Aorta (tissue), 5 donors: ENCODE results near the gene RBAK. TPM values are rescaled to one million over a fixed set of nuclear protein-coding genes. Genes with fewer than 3 reads are reported as not detected.
A peak's percentile ranks its signal among the peaks of the same experiment; 100 is the strongest.
"Not testable (repeated sequence)": the region's sequence is repeated elsewhere in the genome, so short reads cannot be mapped to it uniquely, and the experiment has no call there.

Source experiments
- ATAC-seq: fragments of 200-7000 bp; cut with Tn5 transposase; one replicate; pipeline ENCODE4 v1.9.1; 2022; ENCODE audit warnings: moderate library complexity; ENCODE audit not compliant: low FRiP score
- DNase-seq, 2 donors: peaks; one replicate each; pipeline ENCODE4 v3.0.0-alpha.2; 2020
- H3K27ac ChIP-seq, 2 donors: one replicate each; pipeline ENCODE4 v1.5.1; 2013; ENCODE audit warnings: low read length in 2 of 2, mild to moderate bottlenecking in 2 of 2, moderate library complexity in 2 of 2, control low read depth in 1 of 2, inconsistent platforms in 1 of 2, low read depth in 1 of 2
- H3K27me3 ChIP-seq, 2 donors: one replicate each; pipeline ENCODE4 v1.6.1; 2013; ENCODE audit warnings: control low read depth in 1 of 2, low read length in 1 of 2, mild to moderate bottlenecking in 1 of 2, moderate library complexity in 1 of 2; ENCODE audit not compliant: insufficient read depth in 2 of 2, control insufficient read depth in 1 of 2
- H3K36me3 ChIP-seq, 2 donors: one replicate each; pipeline ENCODE4 v1.6.1; 2013; ENCODE audit warnings: control low read depth in 1 of 2, low read length in 1 of 2, mild to moderate bottlenecking in 1 of 2; ENCODE audit not compliant: insufficient read depth in 2 of 2, control insufficient read depth in 1 of 2
- H3K4me1 ChIP-seq, 2 donors: one replicate each; pipeline ENCODE4 v1.6.1; 2013; ENCODE audit warnings: low read length in 2 of 2, control low read depth in 1 of 2, mild to moderate bottlenecking in 1 of 2, moderate library complexity in 1 of 2; ENCODE audit not compliant: insufficient read depth in 2 of 2, control insufficient read depth in 1 of 2
- H3K4me3 ChIP-seq, 2 donors: one replicate each; pipeline ENCODE4 v1.5.1; 2013; ENCODE audit warnings: low read length in 2 of 2, control low read depth in 1 of 2, mild to moderate bottlenecking in 1 of 2
- H3K9me3 ChIP-seq: one replicate; pipeline ENCODE4 v1.6.1; 2013; ENCODE audit warnings: mild to moderate bottlenecking, low read length; ENCODE audit not compliant: control insufficient read depth
- WGBS, 2 donors: extraction: QIAGEN DNeasy Blood & Tissue Kit; methylation state at CpG; one replicate each; pipeline ENCODE4 v1.1.7; 2013; 5-methylcytosine and 5-hydroxymethylcytosine counted together
- intact Hi-C, 2 donors: fragments of 100-400 bp; cut with DNase I; formaldehyde crosslinking; loops; one replicate each; pipeline versions ENCODE4 v1.14.2 to v1.15.0; 2022
- polyA plus RNA-seq, 2 donors: library from polyadenylated mRNA; stranded (reverse); fragments of 200-250 nt; gene quantifications; one replicate each; pipeline ENCODE4 v1.2.3, GENCODE V29; 2013
- total RNA-seq, 2 donors: library from RNA; stranded (reverse); fragmentation: NEBNext Ultra II Directional; extraction: Animal tissue kit (Norgen Biotek cat#: 25700); gene quantifications; one replicate each; pipeline ENCODE4 v1.2.1, GENCODE V29; 2021
- donor health status: healthy with polysubstance abuse.
- donor health status: Bipolar disorder and iron deficiency.
- donor health status: DM: no; HTN: no; CAD: no.
- donor health status: DM: no; HTN: no; CAD: no.
- donor health status: DM: yes; HTN: yes; CAD: no.

RBAK gene
- total and polyA plus RNA-seq, 4 donors = 1.3 to 12.1 (median 8.0) TPM

- H3K4me3 ChIP-seq, H3K27me3 ChIP-seq, ATAC-seq, H3K27ac ChIP-seq, H3K4me1 ChIP-seq, H3K36me3 ChIP-seq, H3K9me3 ChIP-seq: not testable (repeated sequence)
- intact Hi-C loops = loop anchor here in 1 of 2 donors (5.0 kb wide), 1 partner anchor 116 kb away; no protein-coding TSS in a partner anchor
- WGBS, 2 donors = 60 to 64% methylated on average over 11 to 12 of the region's 12 CpGs
- peak in 1 of 2 donors; percentile 22 for DNase-seq
Measured at GRCh38 chr7:5088228-5088833, 42.7 kb downstream of the RBAK start.

GRCh38 chr7:5088906-5089305 lies 43.2 kb downstream of the RBAK start:
- DNase-seq = peak in 1 of 2 donors; percentile 15
- Histone ChIP-seq H3K36me3 (no peaks in the 10 kb centered on the region), H3K27ac (no peak overlapping the region), H3K4me1 (no peaks in the 10 kb centered on the region), H3K4me3 (no peak overlapping the region), H3K9me3 (peaks cover 2% of the 10 kb centered on the region), H3K27me3 (no peaks in the 10 kb centered on the region)
- 67 to 72% methylated on average over 8 of the region's 8 CpGs for WGBS, 2 donors
- ATAC-seq = no peak
- intact Hi-C loops = loop anchor here in 1 of 2 donors (5.0 kb wide), 1 partner anchor 117 kb away; no protein-coding TSS in a partner anchor

GRCh38 chr7:5093948-5094347 lies 48.3 kb downstream of the RBAK start:
- intact Hi-C loops = no loop called here

GRCh38 chr7:5094641-5095040 lies 49.0 kb downstream of the RBAK start:
- 84 to 88% methylated on average over 2 of the region's 2 CpGs for WGBS, 2 donors
- Histone ChIP-seq H3K36me3 (no peaks in the 10 kb centered on the region), H3K9me3 (peaks cover 10% of the 10 kb centered on the region), H3K27me3 (no peaks in the 10 kb centered on the region), H3K4me3 (no peak overlapping the region), H3K4me1 (no peaks in the 10 kb centered on the region), H3K27ac (no peak overlapping the region)
- DNase-seq (no peak), ATAC-seq (no peak)
- intact Hi-C loops = no loop called here

More at GRCh38 chr7:5093948-5094347, 48.3 kb downstream of the RBAK start:
- H3K4me1 ChIP-seq = no peaks in the 10 kb centered on the region
- no peak overlapping the region for H3K27ac ChIP-seq
- 76 to 84% methylated on average over 5 of the region's 5 CpGs for WGBS, 2 donors
- no peaks in the 10 kb centered on the region for H3K36me3 ChIP-seq
- no peak overlapping the region for H3K4me3 ChIP-seq
- peaks cover 9% of the 10 kb centered on the region for H3K9me3 ChIP-seq
- no peaks in the 10 kb centered on the region for H3K27me3 ChIP-seq
- no peak for DNase-seq
- ATAC-seq = no peak

- no peaks in the 10 kb centered on the region for H3K36me3 ChIP-seq
- WGBS, 2 donors = 66 to 67% methylated on average over 7 of the region's 7 CpGs
- no peaks in the 10 kb centered on the region for H3K4me1 ChIP-seq
- ATAC-seq (no peak), DNase-seq (no peak)
- intact Hi-C loops = no loop called here
- no peaks in the 10 kb centered on the region for H3K9me3 ChIP-seq
- no peaks in the 10 kb centered on the region for H3K27me3 ChIP-seq
- H3K27ac ChIP-seq = no peak overlapping the region
- no peak overlapping the region for H3K4me3 ChIP-seq
Measured at GRCh38 chr7:5116359-5116758, 70.7 kb downstream of the RBAK start.

GRCh38 chr7:5117095-5117970 lies 71.7 kb downstream of the RBAK start:
- no peak overlapping the region for H3K4me3 ChIP-seq
- H3K9me3 ChIP-seq = no peaks in the 10 kb centered on the region
- no peaks in the 10 kb centered on the region for H3K27me3 ChIP-seq
- DNase-seq (peak in 1 of 2 donors; percentile 20), ATAC-seq (peak; percentile 36)
- 88 to 89% methylated on average over 52 to 56 of the region's 56 CpGs for WGBS, 2 donors
- no peak overlapping the region for H3K27ac ChIP-seq
- no peaks in the 10 kb centered on the region for H3K36me3 ChIP-seq
- H3K4me1 ChIP-seq = no peaks in the 10 kb centered on the region
- intact Hi-C loops = no loop called here

Other genes with a start within 250 kb of the RBAK start
- gene PAPOLB, start 183.8 kb upstream of the RBAK start, total RNA-seq = under 1 TPM; 0.26 to 0.54 TPM
- under 1 TPM in 1 of 2 donors, not detected in 1; 0.25 TPM for gene PAPOLB, start 183.8 kb upstream of the RBAK start, polyA plus RNA-seq
- 10 to 100 TPM in 1 of 2 donors, 1 to 10 TPM in 1; 4.0 to 11.0 TPM for gene RADIL, start 162.1 kb upstream of the RBAK start, total RNA-seq
- 10 to 100 TPM in 1 of 2 donors, under 1 TPM in 1; 0.25 to 15.0 TPM for gene RADIL, start 162.1 kb upstream of the RBAK start, polyA plus RNA-seq
- not detected for gene MMD2, start 86.7 kb upstream of the RBAK start, total RNA-seq
- not detected for gene MMD2, start 86.7 kb upstream of the RBAK start, polyA plus RNA-seq
- 10 to 100 TPM; 42.9 to 66.7 TPM for gene WIPI2, start 144.4 kb downstream of the RBAK start, total RNA-seq
- gene WIPI2, start 144.4 kb downstream of the RBAK start, polyA plus RNA-seq = 10 to 100 TPM; 14.1 to 39.6 TPM
- gene SLC29A4, start 237.1 kb downstream of the RBAK start, total RNA-seq = 1 to 10 TPM in 1 of 2 donors, under 1 TPM in 1; 0.88 to 2.2 TPM
- gene SLC29A4, start 237.1 kb downstream of the RBAK start, polyA plus RNA-seq = under 1 TPM; 0.13 to 0.50 TPM